Measurements from ENCODE around the gene BLTP1. TPM values are rescaled to one million over a fixed set of nuclear protein-coding genes. Genes with fewer than 3 reads are reported as not detected.

BLTP1 gene
- total and polyA plus RNA-seq, 9 of the 15 experiments (the other 6 are each of a cell fraction or from before 2014, with no cell fraction given): 2.8 to 26.0 (median 13.1) TPM

DNA sequence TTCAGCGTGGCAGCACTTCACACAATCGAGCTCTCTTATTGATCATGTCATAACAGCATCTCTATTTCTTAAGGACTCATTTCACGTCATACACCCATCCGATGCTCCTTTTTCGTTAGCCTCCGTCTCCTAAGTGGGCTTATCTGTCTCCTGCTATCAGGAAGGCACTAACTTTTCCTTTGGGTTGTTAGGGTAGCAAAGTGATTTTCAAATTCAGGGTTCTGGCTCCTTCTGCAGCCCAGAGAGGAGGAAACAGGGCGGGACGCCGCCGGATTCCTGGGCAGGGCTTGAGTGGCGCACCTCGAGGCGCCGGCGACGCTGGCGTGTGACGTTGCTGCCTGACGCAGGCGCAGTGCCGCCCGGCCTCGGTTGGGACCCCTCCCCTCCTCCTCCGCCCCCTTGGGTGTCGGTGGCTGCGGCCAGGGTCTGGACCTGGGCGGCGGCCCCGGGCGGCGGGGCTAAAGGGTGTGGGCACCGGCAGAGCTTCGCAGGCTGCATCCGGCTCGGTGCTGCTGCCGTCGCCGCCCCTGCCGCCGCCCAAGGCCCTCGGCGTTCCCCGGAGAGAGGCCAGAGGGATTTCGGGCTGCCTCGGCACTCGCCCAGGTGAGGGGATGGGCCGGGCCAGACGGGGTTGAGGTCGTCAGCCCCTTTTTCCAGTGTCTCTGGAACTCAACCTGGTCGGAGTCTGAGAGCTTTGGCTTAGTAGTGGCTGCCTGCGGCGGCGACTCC is at the start of gene BLTP1 (continued):
- TF ChIP-seq, protein P1, sequence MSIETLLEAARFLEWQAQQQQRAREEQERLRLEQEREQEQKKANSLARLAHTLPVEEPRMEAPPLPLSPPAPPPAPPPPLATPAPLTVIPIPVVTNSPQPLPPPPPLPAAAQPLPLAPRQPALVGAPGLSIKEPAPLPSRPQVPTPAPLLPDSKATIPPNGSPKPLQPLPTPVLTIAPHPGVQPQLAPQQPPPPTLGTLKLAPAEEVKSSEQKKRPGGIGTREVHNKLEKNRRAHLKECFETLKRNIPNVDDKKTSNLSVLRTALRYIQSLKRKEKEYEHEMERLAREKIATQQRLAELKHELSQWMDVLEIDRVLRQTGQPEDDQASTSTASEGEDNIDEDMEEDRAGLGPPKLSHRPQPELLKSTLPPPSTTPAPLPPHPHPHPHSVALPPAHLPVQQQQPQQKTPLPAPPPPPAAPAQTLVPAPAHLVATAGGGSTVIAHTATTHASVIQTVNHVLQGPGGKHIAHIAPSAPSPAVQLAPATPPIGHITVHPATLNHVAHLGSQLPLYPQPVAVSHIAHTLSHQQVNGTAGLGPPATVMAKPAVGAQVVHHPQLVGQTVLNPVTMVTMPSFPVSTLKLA (conservative IDR thresholded peaks at IDR 0.05): peak in 1 of 2 experiments; percentile 40; a peak in 1 of 4 replicates
- TF ChIP-seq RBM39 (optimal IDR thresholded peaks at IDR 0.05; ENCODE audit: low read depth, low read length) (no peak), ZNF780A (CRISPR knock-in tag; IDR thresholded peaks at IDR 0.05) (no peak), ELF4 (CRISPR knock-in tag; IDR thresholded peaks at IDR 0.05) (no peak), SIN3B (IDR thresholded peaks at IDR 0.05; ENCODE audit: low read depth) (peak; percentile 80), MCM3 (IDR thresholded peaks at IDR 0.05) (no peak), CREB1 (IDR thresholded peaks at IDR 0.05) (peak; percentile 99), CREB1 (CRISPR knock-in tag; IDR thresholded peaks at IDR 0.05) (peak; percentile 98), MTA2 (IDR thresholded peaks at IDR 0.05; ENCODE audit: low read depth) (no peak), CXXC5 (CRISPR knock-in tag; IDR thresholded peaks at IDR 0.05) (peak; percentile 47; the same call in 1 of the 2 replicates), CHD2 (IDR thresholded peaks at IDR 0.05; ENCODE audit: low read depth, low read length) (no peak), CBX2 (IDR thresholded peaks at IDR 0.05; ENCODE audit: insufficient read depth, low read length, poor library complexity, severe bottlenecking) (no peak), TBP (optimal IDR thresholded peaks at IDR 0.05; ENCODE audit: low read depth, low read length) (peak; percentile 47), HCFC1 (IDR thresholded peaks at IDR 0.05; ENCODE audit: low read depth, low read length) (peak; percentile 78), RCOR1 (IDR thresholded peaks at IDR 0.05; ENCODE audit: borderline replicate concordance in 1 of 2, low read depth in 2 of 2, low read length in 2 of 2) (no peak; a peak in 1 of 4 replicates)
- TF ChIP-seq, protein P2, sequence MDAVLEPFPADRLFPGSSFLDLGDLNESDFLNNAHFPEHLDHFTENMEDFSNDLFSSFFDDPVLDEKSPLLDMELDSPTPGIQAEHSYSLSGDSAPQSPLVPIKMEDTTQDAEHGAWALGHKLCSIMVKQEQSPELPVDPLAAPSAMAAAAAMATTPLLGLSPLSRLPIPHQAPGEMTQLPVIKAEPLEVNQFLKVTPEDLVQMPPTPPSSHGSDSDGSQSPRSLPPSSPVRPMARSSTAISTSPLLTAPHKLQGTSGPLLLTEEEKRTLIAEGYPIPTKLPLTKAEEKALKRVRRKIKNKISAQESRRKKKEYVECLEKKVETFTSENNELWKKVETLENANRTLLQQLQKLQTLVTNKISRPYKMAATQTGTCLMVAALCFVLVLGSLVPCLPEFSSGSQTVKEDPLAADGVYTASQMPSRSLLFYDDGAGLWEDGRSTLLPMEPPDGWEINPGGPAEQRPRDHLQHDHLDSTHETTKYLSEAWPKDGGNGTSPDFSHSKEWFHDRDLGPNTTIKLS (IDR thresholded peaks at IDR 0.05; ENCODE audit: borderline replicate concordance, low read depth): no peak
- TF ChIP-seq, protein P3, sequence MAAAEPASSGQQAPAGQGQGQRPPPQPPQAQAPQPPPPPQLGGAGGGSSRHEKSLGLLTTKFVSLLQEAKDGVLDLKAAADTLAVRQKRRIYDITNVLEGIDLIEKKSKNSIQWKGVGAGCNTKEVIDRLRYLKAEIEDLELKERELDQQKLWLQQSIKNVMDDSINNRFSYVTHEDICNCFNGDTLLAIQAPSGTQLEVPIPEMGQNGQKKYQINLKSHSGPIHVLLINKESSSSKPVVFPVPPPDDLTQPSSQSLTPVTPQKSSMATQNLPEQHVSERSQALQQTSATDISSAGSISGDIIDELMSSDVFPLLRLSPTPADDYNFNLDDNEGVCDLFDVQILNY (CRISPR knock-in tag; IDR thresholded peaks at IDR 0.05): 0 out of 2 replicates have a peak, but pooled peaks have one; percentile 20
- TF ChIP-seq, protein P4, sequence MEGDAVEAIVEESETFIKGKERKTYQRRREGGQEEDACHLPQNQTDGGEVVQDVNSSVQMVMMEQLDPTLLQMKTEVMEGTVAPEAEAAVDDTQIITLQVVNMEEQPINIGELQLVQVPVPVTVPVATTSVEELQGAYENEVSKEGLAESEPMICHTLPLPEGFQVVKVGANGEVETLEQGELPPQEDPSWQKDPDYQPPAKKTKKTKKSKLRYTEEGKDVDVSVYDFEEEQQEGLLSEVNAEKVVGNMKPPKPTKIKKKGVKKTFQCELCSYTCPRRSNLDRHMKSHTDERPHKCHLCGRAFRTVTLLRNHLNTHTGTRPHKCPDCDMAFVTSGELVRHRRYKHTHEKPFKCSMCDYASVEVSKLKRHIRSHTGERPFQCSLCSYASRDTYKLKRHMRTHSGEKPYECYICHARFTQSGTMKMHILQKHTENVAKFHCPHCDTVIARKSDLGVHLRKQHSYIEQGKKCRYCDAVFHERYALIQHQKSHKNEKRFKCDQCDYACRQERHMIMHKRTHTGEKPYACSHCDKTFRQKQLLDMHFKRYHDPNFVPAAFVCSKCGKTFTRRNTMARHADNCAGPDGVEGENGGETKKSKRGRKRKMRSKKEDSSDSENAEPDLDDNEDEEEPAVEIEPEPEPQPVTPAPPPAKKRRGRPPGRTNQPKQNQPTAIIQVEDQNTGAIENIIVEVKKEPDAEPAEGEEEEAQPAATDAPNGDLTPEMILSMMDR (IDR thresholded peaks at IDR 0.05 in 2 of 3, conservative IDR thresholded peaks at IDR 0.05 in 1 of 3; ENCODE audit: insufficient read depth in 2 of 3, low read depth in 1 of 3, low read length in 3 of 3): peak in 1 of 3 experiments; percentile 19; a peak in 1 of 6 replicates
- TF ChIP-seq, protein P5, sequence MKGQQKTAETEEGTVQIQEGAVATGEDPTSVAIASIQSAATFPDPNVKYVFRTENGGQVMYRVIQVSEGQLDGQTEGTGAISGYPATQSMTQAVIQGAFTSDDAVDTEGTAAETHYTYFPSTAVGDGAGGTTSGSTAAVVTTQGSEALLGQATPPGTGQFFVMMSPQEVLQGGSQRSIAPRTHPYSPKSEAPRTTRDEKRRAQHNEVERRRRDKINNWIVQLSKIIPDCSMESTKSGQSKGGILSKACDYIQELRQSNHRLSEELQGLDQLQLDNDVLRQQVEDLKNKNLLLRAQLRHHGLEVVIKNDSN (CRISPR knock-in tag; IDR thresholded peaks at IDR 0.05): no peak; the same call in 1 of the 2 replicates
- TF ChIP-seq, protein P6, sequence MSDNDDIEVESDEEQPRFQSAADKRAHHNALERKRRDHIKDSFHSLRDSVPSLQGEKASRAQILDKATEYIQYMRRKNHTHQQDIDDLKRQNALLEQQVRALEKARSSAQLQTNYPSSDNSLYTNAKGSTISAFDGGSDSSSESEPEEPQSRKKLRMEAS (CRISPR knock-in tag; IDR thresholded peaks at IDR 0.05): 0 out of 2 replicates have a peak, but pooled peaks have one; percentile 45

Data from K562 (cell line).